Smooth muscle cell (in vitro differentiated cells): Measurements from ENCODE around the gene LRSAM1. TPM values are rescaled to one million over a fixed set of nuclear protein-coding genes. Genes with fewer than 3 reads are reported as not detected.
A peak's percentile ranks its signal among the peaks of the same experiment; 100 is the strongest.

ENCODE experiments used
- DNase-seq: peaks from one replicate; lab custom pipeline; 2025; ENCODE audit not compliant: unreplicated experiment; lab: John Stamatoyannopoulos, UW
- H2AFZ ChIP-seq: fragments of 200-600 bp; sonication (generic); 2 replicates; pipeline ENCODE4 v1.6.0; 2016; ENCODE audit warnings: antibody characterized with exemption, low read depth, mild to moderate bottlenecking
- H3F3A ChIP-seq: fragments of 200-600 bp; sonication (generic); 2 replicates; pipeline ENCODE4 v1.6.0; 2017; ENCODE audit warnings: antibody characterized with exemption, low read depth
- H3K27ac ChIP-seq: fragments of 200-600 bp; sonication (generic); 2 replicates; pipeline ENCODE4 v1.5.1; 2016; ENCODE audit warnings: low read depth, mild to moderate bottlenecking
- H3K27me3 ChIP-seq: fragments of 200-600 bp; sonication (generic); 2 replicates; pipeline ENCODE4 v1.6.1; 2016; ENCODE audit warnings: low read depth, mild to moderate bottlenecking
- H3K36me3 ChIP-seq: fragments of 200-600 bp; sonication (generic); 2 replicates; pipeline ENCODE4 v1.5.1; 2016; ENCODE audit warnings: low read depth
- H3K4me1 ChIP-seq: fragments of 200-600 bp; sonication (generic); 2 replicates; pipeline ENCODE4 v1.5.1; 2016; ENCODE audit warnings: low read depth
- H3K4me2 ChIP-seq: fragments of 200-600 bp; sonication (generic); 2 replicates; pipeline ENCODE4 v1.6.0; 2016; ENCODE audit warnings: mild to moderate bottlenecking
- H3K4me3 ChIP-seq: fragments of 200-600 bp; sonication (generic); 2 replicates; pipeline ENCODE4 v1.5.1; 2016; ENCODE audit warnings: mild to moderate bottlenecking
- H3K79me2 ChIP-seq: fragments of 200-600 bp; sonication (generic); 2 replicates; pipeline ENCODE4 v1.6.0; 2016; ENCODE audit warnings: low read depth, mild to moderate bottlenecking
- H3K9ac ChIP-seq: fragments of 200-600 bp; sonication (generic); 2 replicates; pipeline ENCODE4 v1.6.0; 2016; ENCODE audit warnings: low read depth
- H3K9me3 ChIP-seq: fragments of 200-600 bp; sonication (generic); replicated peaks from 2 replicates; pipeline ENCODE4 v1.5.1; 2016; ENCODE audit warnings: low read depth
- H4K20me1 ChIP-seq: fragments of 200-600 bp; sonication (generic); 2 replicates; pipeline ENCODE4 v1.6.0; 2016; ENCODE audit warnings: low read depth
- CTCF ChIP-seq: fragments of 200-600 bp; sonication (generic); IDR thresholded peaks from 2 replicates; pipeline ENCODE4 v1.5.1; 2017; ENCODE audit warnings: borderline replicate concordance, mild to moderate bottlenecking, antibody characterized with exemption; ENCODE audit not compliant: insufficient read depth, poor library complexity, severe bottlenecking
- WGBS: methylation state at CpG from one replicate; pipeline ENCODE4 v1.1.7; 2016; ENCODE audit warnings: low lambda C conversion rate; 5-methylcytosine and 5-hydroxymethylcytosine counted together
- polyA plus RNA-seq: library from polyadenylated mRNA; unstranded; fragments of >200 nt; fragmentation: Nextera tagmentation; extraction: Ambion mirVana; gene quantifications from 2 replicates; pipeline ENCODE4 v1.2.1, GENCODE V29; 2016
- total RNA-seq: library from RNA; depleted of rRNA; stranded (reverse); fragments of >200 nt; gene quantifications from 2 replicates; pipeline ENCODE4 v1.2.3, GENCODE V29; 2014

Gene LRSAM1
- total and polyA plus RNA-seq, 2 experiments from 2014 or later, result 10.5 to 27.0 TPM

GRCh38 chr9:127528422-127529251 is 77.3 kb downstream of the LRSAM1 start:
- Histone ChIP-seq H3K36me3 (no peaks in the 10 kb centered on the region), H3K79me2 (peaks cover 50% of the 10 kb centered on the region), H3K4me2 (peak overlapping the region; percentile 39), H3K4me3 (no peak overlapping the region), H3K4me1 (peaks cover 6% of the 10 kb centered on the region), H3F3A (peaks cover 19% of the 10 kb centered on the region), H3K27me3 (no peaks in the 10 kb centered on the region), H4K20me1 (peaks cover 57% of the 10 kb centered on the region), H3K27ac (peak overlapping the region; percentile 66), H3K9ac (no peak overlapping the region), H2AFZ (no peak overlapping the region), H3K9me3 (no peaks in the 10 kb centered on the region)
- 48% methylated on average over 14 of the region's 15 CpGs for WGBS
- no peak for DNase-seq
- TF ChIP-seq CTCF, result no peak

GRCh38 chr9:127529671-127530070 is 78.4 kb downstream of the LRSAM1 start:
- DNase-seq, result no peak
- H3F3A ChIP-seq, result peaks cover 13% of the 10 kb centered on the region
- no peak overlapping the region for H2AFZ ChIP-seq
- peaks cover 6% of the 10 kb centered on the region for H3K4me1 ChIP-seq
- H4K20me1 ChIP-seq, result peaks cover 67% of the 10 kb centered on the region
- H3K9me3 ChIP-seq, result no peaks in the 10 kb centered on the region
- H3K4me3 ChIP-seq, result no peak overlapping the region
- H3K36me3 ChIP-seq, result no peaks in the 10 kb centered on the region
- H3K79me2 ChIP-seq, result peaks cover 56% of the 10 kb centered on the region
- H3K27ac ChIP-seq, result peak overlapping the region; percentile 66
- WGBS, result 98% methylated on average over 4 of the region's 4 CpGs
- H3K4me2 ChIP-seq, result no peak overlapping the region
- H3K27me3 ChIP-seq, result no peaks in the 10 kb centered on the region
- H3K9ac ChIP-seq, result no peak overlapping the region
- TF ChIP-seq CTCF, result no peak

- TF ChIP-seq CTCF, result no peak
- Histone ChIP-seq H2AFZ (no peak overlapping the region), H3K4me1 (peaks cover 6% of the 10 kb centered on the region), H3F3A (peaks cover 9% of the 10 kb centered on the region), H3K4me2 (no peak overlapping the region), H3K79me2 (peaks cover 63% of the 10 kb centered on the region), H4K20me1 (peaks cover 74% of the 10 kb centered on the region), H3K9ac (no peak overlapping the region), H3K4me3 (no peak overlapping the region), H3K27ac (no peak overlapping the region), H3K9me3 (no peaks in the 10 kb centered on the region), H3K27me3 (no peaks in the 10 kb centered on the region), H3K36me3 (no peaks in the 10 kb centered on the region)
- no peak for DNase-seq
- WGBS, result 97% methylated on average over 14 of the region's 14 CpGs
Measured at GRCh38 chr9:127530206-127530941, 79.1 kb downstream of the LRSAM1 start.
